Esophagus squamous epithelium (tissue), 4 donors: ENCODE measurements around the gene FERMT2.

Source experiments
- POLR2A ChIP-seq, 4 donors: fragments of 450-650 bp; IDR thresholded peaks; one replicate each; pipeline ENCODE4 v1.6.1; 2017; ENCODE audit warnings: antibody characterized with exemption in 4 of 4, mild to moderate bottlenecking in 4 of 4, moderate library complexity in 3 of 4
- TF ChIP-seq, protein P1 (sequence below), 6 experiments: fragments of 450-650 bp in 4 of 6; fragments of 200-600 bp in 2 of 6; sonication (generic) in 2 of 6; IDR thresholded peaks; one replicate each; pipeline ENCODE4 v1.5.1; 2016 to 2019; ENCODE audit warnings: antibody characterized with exemption in 6 of 6, mild to moderate bottlenecking in 4 of 6, moderate library complexity in 4 of 6

DNA sequence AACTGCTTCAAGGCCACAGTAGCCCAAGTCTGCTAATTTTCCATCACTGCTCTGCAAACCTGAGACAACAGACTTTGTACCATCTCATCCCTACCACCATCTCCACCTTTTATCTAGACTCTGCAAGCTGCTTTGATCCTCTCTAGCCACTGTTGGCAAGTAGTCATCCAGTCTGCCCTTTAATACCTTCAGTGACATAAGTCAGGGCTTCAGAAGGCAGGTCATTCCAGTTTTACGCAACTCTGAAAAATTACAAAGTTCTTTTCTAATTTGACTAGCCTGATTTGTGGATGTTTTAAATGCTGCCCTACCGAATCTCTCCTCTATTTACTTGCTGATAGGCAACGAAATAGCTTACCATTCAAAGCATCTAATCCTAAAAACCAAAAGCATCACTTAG is 2.8 kb downstream of the FERMT2 start:
- TF ChIP-seq, protein P1, sequence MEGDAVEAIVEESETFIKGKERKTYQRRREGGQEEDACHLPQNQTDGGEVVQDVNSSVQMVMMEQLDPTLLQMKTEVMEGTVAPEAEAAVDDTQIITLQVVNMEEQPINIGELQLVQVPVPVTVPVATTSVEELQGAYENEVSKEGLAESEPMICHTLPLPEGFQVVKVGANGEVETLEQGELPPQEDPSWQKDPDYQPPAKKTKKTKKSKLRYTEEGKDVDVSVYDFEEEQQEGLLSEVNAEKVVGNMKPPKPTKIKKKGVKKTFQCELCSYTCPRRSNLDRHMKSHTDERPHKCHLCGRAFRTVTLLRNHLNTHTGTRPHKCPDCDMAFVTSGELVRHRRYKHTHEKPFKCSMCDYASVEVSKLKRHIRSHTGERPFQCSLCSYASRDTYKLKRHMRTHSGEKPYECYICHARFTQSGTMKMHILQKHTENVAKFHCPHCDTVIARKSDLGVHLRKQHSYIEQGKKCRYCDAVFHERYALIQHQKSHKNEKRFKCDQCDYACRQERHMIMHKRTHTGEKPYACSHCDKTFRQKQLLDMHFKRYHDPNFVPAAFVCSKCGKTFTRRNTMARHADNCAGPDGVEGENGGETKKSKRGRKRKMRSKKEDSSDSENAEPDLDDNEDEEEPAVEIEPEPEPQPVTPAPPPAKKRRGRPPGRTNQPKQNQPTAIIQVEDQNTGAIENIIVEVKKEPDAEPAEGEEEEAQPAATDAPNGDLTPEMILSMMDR (IDR thresholded peaks at IDR 0.05) = no peak
- TF ChIP-seq POLR2A (IDR thresholded peaks at IDR 0.05) = no peak
